ENCODE measurements around the gene CCNY. TPM values are rescaled to one million over a fixed set of nuclear protein-coding genes. Genes with fewer than 3 reads are reported as not detected.

Gene CCNY
- total and polyA plus RNA-seq, 2 of the 13 experiments (the other 11 are each of a cell fraction or from before 2014, with no cell fraction given) = 48.2 to 54.7 TPM

GRCh38 chr10:35503578-35503977, 167.3 kb downstream of the CCNY start:
- no TSS peak for BruUV-seq (replicated peaks)
- CTCF ChIA-PET (ENCODE audit: low intra/inter-chr PET ratio, low total read pairs) = no interaction called here
- ATAC-seq (no peak), DNase-seq (ENCODE audit: low spot score) (no peak), FAIRE-seq (no peak)
- TF ChIP-seq MAFF (IDR thresholded peaks at IDR 0.05; ENCODE audit: low read depth, low read length) (no peak), PPARG (CRISPR knock-in tag; conservative IDR thresholded peaks at IDR 0.05) (no peak), PRDM10 (CRISPR knock-in tag; IDR thresholded peaks at IDR 0.05; ENCODE audit: low read depth) (no peak), ZBTB40 (IDR thresholded peaks at IDR 0.05) (no peak), ZBTB40 (CRISPR knock-in tag; IDR thresholded peaks at IDR 0.05) (no peak), ZNF432 (CRISPR knock-in tag; IDR thresholded peaks at IDR 0.05; ENCODE audit: borderline replicate concordance) (no peak), TCF12 (IDR thresholded peaks at IDR 0.05) (no peak), TCF12 (CRISPR knock-in tag; IDR thresholded peaks at IDR 0.05) (no peak)
- Histone ChIP-seq H3K36me3 (replicated peaks in 1 of 2; ENCODE audit: control insufficient read depth in 1 of 2, insufficient read depth in 2 of 2, low read length in 2 of 2) (peaks cover 2 to 15% of the 10 kb centered on the region in 2 experiments; a peak in 3 of 5 replicates), H4K20me1 (ENCODE audit: insufficient read depth, low read length) (peaks cover 4% of the 10 kb centered on the region), H3K9ac (ENCODE audit: insufficient read depth, low read depth, low read length) (no peak overlapping the region), H3K4me3 (replicated peaks in 1 of 3; ENCODE audit: insufficient read depth in 1 of 3, low read depth in 2 of 3, low read length in 3 of 3) (no peak overlapping the region), H3K27ac (ENCODE audit: extremely low read length, insufficient read depth, low read length) (no peak overlapping the region), H3K79me2 (ENCODE audit: insufficient read depth, low read length) (peaks cover 3% of the 10 kb centered on the region), H3K27me3 (ENCODE audit: control insufficient read depth in 1 of 2, insufficient read depth in 2 of 2, low read length in 2 of 2) (no peaks in the 10 kb centered on the region), H2AFZ (ENCODE audit: low read length) (no peak overlapping the region), H3K9me3 (ENCODE audit: low read length) (no peaks in the 10 kb centered on the region), H3K4me1 (ENCODE audit: insufficient read depth, low read length) (peaks cover 28% of the 10 kb centered on the region), H3K4me2 (ENCODE audit: low read depth, low read length) (no peak overlapping the region)
- POLR2A ChIA-PET = no interaction called here
- intact Hi-C loops (cut with micrococcal nuclease; ENCODE audit: unreplicated experiment) (no loop called here), in situ Hi-C loops (cut with HindIII; ENCODE audit: extremely low pct_ligation_motif_present, low pct_unique_long_range_greater_than_20kb) (no loop called here)
- 97% methylated on average over 5 of the region's 5 CpGs for WGBS (ENCODE audit: low lambda C conversion rate)

Data from HepG2 (cell line).